Uterus (tissue), 2 donors: ENCODE data around the gene RPS6KC1.

Experiments
- POLR2A ChIP-seq, 2 donors: fragments of 450-650 bp; IDR thresholded peaks; one replicate each; pipeline ENCODE4 v1.6.1; 2016; ENCODE audit warnings: antibody characterized with exemption in 2 of 2, mild to moderate bottlenecking in 1 of 2, moderate library complexity in 1 of 2
- TF ChIP-seq, protein P1 (sequence below), 4 experiments: fragments of 200-600 bp in 2 of 4; fragments of 450-650 bp in 2 of 4; sonication (generic) in 2 of 4; IDR thresholded peaks; one replicate each; pipeline ENCODE4 v1.5.1; 2016 to 2019; ENCODE audit warnings: antibody characterized with exemption in 4 of 4, mild to moderate bottlenecking in 2 of 4, moderate library complexity in 1 of 4

DNA sequence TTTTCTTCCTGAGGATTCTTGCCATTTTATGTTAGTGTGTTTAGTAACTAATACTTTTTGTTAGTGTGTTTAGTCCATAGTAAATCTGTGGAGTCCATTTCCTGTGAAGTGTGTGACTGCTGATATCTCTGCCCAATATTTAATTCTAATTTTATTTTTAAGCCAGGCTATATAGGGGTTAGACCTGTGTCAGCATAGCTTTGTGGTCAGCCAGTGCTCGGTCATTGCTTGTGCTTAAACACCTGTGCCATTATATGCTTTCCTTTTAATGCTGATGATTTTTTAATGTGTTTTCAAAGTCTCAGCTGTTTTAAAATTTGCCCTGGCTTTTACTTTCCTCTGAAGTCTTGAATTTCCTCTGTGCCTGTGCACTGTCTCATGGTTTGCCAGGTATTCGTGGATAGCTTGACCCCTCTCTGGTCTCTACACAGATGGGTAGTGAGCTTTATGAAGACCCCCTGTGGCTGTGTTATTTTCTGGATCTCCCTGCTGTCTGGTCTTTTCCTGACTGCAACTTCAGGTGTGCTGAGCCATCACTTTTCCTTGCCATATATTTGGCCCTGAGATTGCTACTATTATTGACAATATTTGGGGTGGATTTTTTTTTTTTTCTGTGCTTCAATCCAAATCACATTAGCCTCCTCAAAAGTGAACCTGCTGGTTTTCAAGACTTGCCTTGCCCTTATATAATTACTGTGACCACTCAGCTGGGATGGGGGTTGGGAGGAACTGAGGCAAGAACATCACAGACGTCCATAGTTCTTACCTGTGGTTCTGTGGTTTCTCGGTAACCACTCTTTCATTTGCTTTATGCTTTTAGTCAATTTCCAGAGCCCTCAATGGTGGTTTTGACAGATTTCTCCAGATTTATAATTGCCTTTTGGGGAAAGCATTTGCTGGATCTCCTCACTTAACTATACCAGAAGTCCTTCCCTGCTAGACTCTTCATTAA lies 59.6 kb downstream of the RPS6KC1 start:
- TF ChIP-seq, protein P1, sequence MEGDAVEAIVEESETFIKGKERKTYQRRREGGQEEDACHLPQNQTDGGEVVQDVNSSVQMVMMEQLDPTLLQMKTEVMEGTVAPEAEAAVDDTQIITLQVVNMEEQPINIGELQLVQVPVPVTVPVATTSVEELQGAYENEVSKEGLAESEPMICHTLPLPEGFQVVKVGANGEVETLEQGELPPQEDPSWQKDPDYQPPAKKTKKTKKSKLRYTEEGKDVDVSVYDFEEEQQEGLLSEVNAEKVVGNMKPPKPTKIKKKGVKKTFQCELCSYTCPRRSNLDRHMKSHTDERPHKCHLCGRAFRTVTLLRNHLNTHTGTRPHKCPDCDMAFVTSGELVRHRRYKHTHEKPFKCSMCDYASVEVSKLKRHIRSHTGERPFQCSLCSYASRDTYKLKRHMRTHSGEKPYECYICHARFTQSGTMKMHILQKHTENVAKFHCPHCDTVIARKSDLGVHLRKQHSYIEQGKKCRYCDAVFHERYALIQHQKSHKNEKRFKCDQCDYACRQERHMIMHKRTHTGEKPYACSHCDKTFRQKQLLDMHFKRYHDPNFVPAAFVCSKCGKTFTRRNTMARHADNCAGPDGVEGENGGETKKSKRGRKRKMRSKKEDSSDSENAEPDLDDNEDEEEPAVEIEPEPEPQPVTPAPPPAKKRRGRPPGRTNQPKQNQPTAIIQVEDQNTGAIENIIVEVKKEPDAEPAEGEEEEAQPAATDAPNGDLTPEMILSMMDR (IDR thresholded peaks at IDR 0.05), result no peak
- no peak for TF ChIP-seq POLR2A (IDR thresholded peaks at IDR 0.05)
